Ishikawa (cell line): ENCODE results near the gene HNRNPC.

Experiments
- CEBPB ChIP-seq: IDR thresholded peaks from 2 replicates; pipeline ENCODE4 v1.6.1; 2012
- CREB1 ChIP-seq: IDR thresholded peaks from 2 replicates; pipeline ENCODE4 v1.6.1; 2012; ENCODE audit warnings: low read depth
- EP300 ChIP-seq: IDR thresholded peaks from 2 replicates; pipeline ENCODE4 v1.6.1; 2012; ENCODE audit warnings: borderline replicate concordance
- FOXM1 ChIP-seq: IDR thresholded peaks from 2 replicates; pipeline ENCODE4 v1.6.1; 2012; ENCODE audit warnings: low read depth, borderline replicate concordance
- MAX ChIP-seq: IDR thresholded peaks from 2 replicates; pipeline ENCODE4 v1.6.1; 2012
- NFIC ChIP-seq: IDR thresholded peaks from 2 replicates; pipeline ENCODE4 v1.6.1; 2012
- RAD21 ChIP-seq: IDR thresholded peaks from 2 replicates; pipeline ENCODE4 v1.6.1; 2012; ENCODE audit warnings: low read depth
- REST ChIP-seq: IDR thresholded peaks from 2 replicates; pipeline ENCODE4 v1.6.1; 2012; ENCODE audit warnings: low read depth, mild to moderate bottlenecking
- TAF1 ChIP-seq: IDR thresholded peaks from 2 replicates; pipeline ENCODE4 v1.6.1; 2012; ENCODE audit warnings: low read depth, mild to moderate bottlenecking
- TCF12 ChIP-seq: IDR thresholded peaks from 2 replicates; pipeline ENCODE4 v1.6.1; 2012; ENCODE audit warnings: low read depth
- TEAD4 ChIP-seq: IDR thresholded peaks from 2 replicates; pipeline ENCODE4 v1.6.1; 2012
- USF1 ChIP-seq: IDR thresholded peaks from 2 replicates; pipeline ENCODE4 v1.6.1; 2012
- YY1 ChIP-seq: IDR thresholded peaks from 2 replicates; pipeline ENCODE4 v1.6.1; 2012; ENCODE audit warnings: low read depth
- ZBTB7A ChIP-seq: IDR thresholded peaks from 2 replicates; pipeline ENCODE4 v1.6.1; 2012; ENCODE audit warnings: low read depth

GRCh38 chr14:21313512-21313911 lies 44.3 kb upstream of the HNRNPC start:
- TF ChIP-seq EP300 = no peak
- no peak for TF ChIP-seq ZBTB7A
- TF ChIP-seq NFIC = no peak
- TF ChIP-seq FOXM1 = no peak
- TF ChIP-seq RAD21 = no peak
- TF ChIP-seq REST = no peak
- no peak for TF ChIP-seq YY1
- TF ChIP-seq TAF1 = no peak
- TF ChIP-seq TCF12 = no peak
- TF ChIP-seq CEBPB = no peak
- no peak for TF ChIP-seq MAX
- no peak for TF ChIP-seq TEAD4
- TF ChIP-seq CREB1 = no peak
- TF ChIP-seq USF1 = no peak
